IMR-90 (cell line): ENCODE results near the gene CASZ1. TPM values are rescaled to one million over a fixed set of nuclear protein-coding genes. Genes with fewer than 3 reads are reported as not detected.

Experiments used
- ATAC-seq: fragments of 200-7000 bp; cut with Tn5 transposase; 2 replicates; pipeline ENCODE4 v1.9.1; 2020; ENCODE audit warnings: low read depth, mild to moderate bottlenecking, moderate library complexity
- BruUV-seq: library from RNA; stranded (reverse); fragments of 400-500 nt; replicated peaks from 2 replicates; lab custom pipeline; 2021; lab: Mats Ljungman, UMichigan
- CTCF ChIA-PET: fragments of 300-600 bp; formaldehyde crosslinking; extraction: SDS; loops from one replicate; lab custom pipeline; 2021; ENCODE audit warnings: antibody characterized with exemption; lab: Yijun Ruan, JAX
- POLR2A ChIA-PET: fragments of 300-600 bp; sonication (Branson Sonifier 250); formaldehyde crosslinking; loops from one replicate; lab custom pipeline; 2022; ENCODE audit warnings: antibody characterized with exemption; ENCODE audit not compliant: unreplicated experiment; lab: Charles Lee
- DNase-seq: peaks from one replicate; pipeline ENCODE4 v3.0.0; 2013
- H2AFZ ChIP-seq: replicated peaks from 2 replicates; pipeline ENCODE3; 2013; ENCODE audit warnings: low read length, mild to moderate bottlenecking; ENCODE audit not compliant: poor library complexity
- H2AK5ac ChIP-seq: 2 replicates; pipeline ENCODE4 v1.6.1; 2013; ENCODE audit warnings: low read depth, low read length, inconsistent platforms
- H2AK9ac ChIP-seq: replicated peaks from 2 replicates; pipeline ENCODE3; 2013; ENCODE audit warnings: mild to moderate bottlenecking, low read depth, low read length, moderate library complexity; ENCODE audit not compliant: poor library complexity
- H2BK120ac ChIP-seq: 2 replicates; pipeline ENCODE4 v1.6.1; 2013; ENCODE audit warnings: low read depth, low read length, inconsistent platforms
- H2BK15ac ChIP-seq: 3 replicates; pipeline ENCODE4 v1.6.1; 2013; ENCODE audit warnings: low read depth, low read length, inconsistent platforms
- H2BK20ac ChIP-seq: 2 replicates; pipeline ENCODE4 v1.6.1; 2013; ENCODE audit warnings: low read depth, mild to moderate bottlenecking, inconsistent platforms, low read length, moderate library complexity
- H2BK5ac ChIP-seq: 2 replicates; pipeline ENCODE4 v1.6.1; 2013; ENCODE audit warnings: mild to moderate bottlenecking, low read depth, low read length, inconsistent platforms; ENCODE audit not compliant: poor library complexity, severe bottlenecking
- H3K14ac ChIP-seq: replicated peaks from 2 replicates; pipeline ENCODE4 v1.6.1; 2013; ENCODE audit warnings: low read depth, low read length, inconsistent platforms
- H3K18ac ChIP-seq: 2 replicates; pipeline ENCODE4 v1.6.1; 2013; ENCODE audit warnings: low read depth, low read length, control low read depth
- H3K23ac ChIP-seq: 2 replicates; pipeline ENCODE4 v1.6.1; 2013; ENCODE audit warnings: low read depth, low read length, inconsistent platforms
- H3K27ac ChIP-seq: 2 replicates; pipeline ENCODE4 v1.5.1; 2013; ENCODE audit warnings: mild to moderate bottlenecking, control low read depth, low read length; ENCODE audit not compliant: insufficient read depth
- H3K27me3 ChIP-seq: 2 replicates; pipeline ENCODE4 v1.6.1; 2013; ENCODE audit warnings: low read length; ENCODE audit not compliant: control insufficient read depth, insufficient read depth
- H3K36me3 ChIP-seq: 2 replicates; pipeline ENCODE4 v1.6.1; 2013; ENCODE audit warnings: low read length, mixed read lengths; ENCODE audit not compliant: control insufficient read depth, insufficient read depth
- H3K4ac ChIP-seq: 2 replicates; pipeline ENCODE4 v1.6.1; 2013; ENCODE audit warnings: low read depth, low read length, inconsistent platforms
- H3K4me1 ChIP-seq: 2 replicates; pipeline ENCODE4 v1.6.1; 2013; ENCODE audit warnings: low read length, mixed read lengths; ENCODE audit not compliant: control insufficient read depth, insufficient read depth
- H3K4me2 ChIP-seq: 2 replicates; pipeline ENCODE4 v1.6.1; 2013; ENCODE audit warnings: low read depth, mild to moderate bottlenecking, control low read depth, low read length, moderate library complexity
- H3K4me3 ChIP-seq: 2 replicates; pipeline ENCODE4 v1.5.1; 2013; ENCODE audit warnings: low read depth, mild to moderate bottlenecking, control low read depth, low read length, moderate library complexity; ENCODE audit not compliant: insufficient read depth
- H3K56ac ChIP-seq: 2 replicates; pipeline ENCODE4 v1.6.1; 2013; ENCODE audit warnings: low read length, inconsistent platforms; ENCODE audit not compliant: insufficient read depth; ENCODE audit errors: extremely low read depth
- H3K79me1 ChIP-seq, 2 experiments: 2 replicates each; pipeline ENCODE4 v1.6.1; 2013; ENCODE audit warnings: low read length in 2 of 2, inconsistent platforms in 1 of 2, low read depth in 1 of 2
- H3K9ac ChIP-seq: 2 replicates; pipeline ENCODE4 v1.6.1; 2013; ENCODE audit warnings: low read depth, low read length, control low read depth
- H3K9me1 ChIP-seq: 2 replicates; pipeline ENCODE4 v1.6.1; 2013; ENCODE audit warnings: low read length, inconsistent platforms; ENCODE audit not compliant: insufficient read depth
- H3K9me3 ChIP-seq: 2 replicates; pipeline ENCODE4 v1.6.1; 2013; ENCODE audit warnings: low read length; ENCODE audit not compliant: control insufficient read depth, insufficient read depth
- H4K20me1 ChIP-seq: 2 replicates; pipeline ENCODE4 v1.6.1; 2013; ENCODE audit warnings: low read length, inconsistent platforms; ENCODE audit not compliant: insufficient read depth
- H4K5ac ChIP-seq: 2 replicates; pipeline ENCODE4 v1.6.1; 2013; ENCODE audit warnings: mild to moderate bottlenecking, low read depth, low read length, control low read depth
- H4K8ac ChIP-seq, 2 experiments: 2 replicates each; pipeline ENCODE4 v1.6.1; 2013; ENCODE audit warnings: low read depth in 2 of 2, low read length in 2 of 2, control low read depth in 1 of 2, inconsistent platforms in 1 of 2
- H4K91ac ChIP-seq: 2 replicates; pipeline ENCODE4 v1.6.1; 2013; ENCODE audit warnings: low read depth, low read length, inconsistent platforms; ENCODE audit not compliant: insufficient read depth
- BHLHE40 ChIP-seq: fragments of 150-350 bp; IDR thresholded peaks from 2 replicates; pipeline ENCODE4 v1.6.1; 2016; ENCODE audit warnings: mild to moderate bottlenecking, low read depth, low read length
- CHD1 ChIP-seq: IDR thresholded peaks from 2 replicates; pipeline ENCODE4 v1.6.1; 2012; ENCODE audit warnings: low read depth, low read length, improper control_type of control experiment
- CTCF ChIP-seq: conservative IDR thresholded peaks from 2 replicates; pipeline ENCODE4 v1.5.1; 2012; ENCODE audit warnings: mild to moderate bottlenecking, low read depth, low read length, improper control_type of control experiment
- FOS ChIP-seq: fragments of 150-350 bp; IDR thresholded peaks from 2 replicates; pipeline ENCODE4 v1.6.1; 2016; ENCODE audit warnings: low read depth, low read length
- MAFK ChIP-seq: IDR thresholded peaks from 2 replicates; pipeline ENCODE4 v1.6.1; 2012; ENCODE audit warnings: low read depth, low read length, improper control_type of control experiment
- MAZ ChIP-seq: IDR thresholded peaks from 2 replicates; pipeline ENCODE4 v1.6.1; 2012; ENCODE audit warnings: low read depth, mild to moderate bottlenecking, low read length, improper control_type of control experiment, moderate library complexity, borderline replicate concordance
- MXI1 ChIP-seq: IDR thresholded peaks from 2 replicates; pipeline ENCODE4 v1.6.1; 2012; ENCODE audit warnings: low read depth, mild to moderate bottlenecking, low read length, moderate library complexity, borderline replicate concordance
- NFE2L2 ChIP-seq: fragments of 150-350 bp; IDR thresholded peaks from 2 replicates; pipeline ENCODE4 v1.6.1; 2016; ENCODE audit warnings: low read depth, mild to moderate bottlenecking, low read length
- POLR2A ChIP-seq: IDR thresholded peaks from 2 replicates; pipeline ENCODE4 v1.6.1; 2012; ENCODE audit warnings: mild to moderate bottlenecking, low read depth, low read length
- RAD21 ChIP-seq: IDR thresholded peaks from 2 replicates; pipeline ENCODE4 v1.6.1; 2012; ENCODE audit warnings: low read length, improper control_type of control experiment
- RCOR1 ChIP-seq: IDR thresholded peaks from 2 replicates; pipeline ENCODE4 v1.6.1; 2012; ENCODE audit warnings: mild to moderate bottlenecking, low read length, improper control_type of control experiment; ENCODE audit not compliant: insufficient replicate concordance
- RFX5 ChIP-seq: IDR thresholded peaks from 2 replicates; pipeline ENCODE4 v1.8.0; 2012; ENCODE audit warnings: low read depth, mild to moderate bottlenecking, low read length, moderate library complexity
- SMC3 ChIP-seq: fragments of 150-350 bp; IDR thresholded peaks from 2 replicates; pipeline ENCODE4 v1.6.1; 2016; ENCODE audit warnings: low read depth, mild to moderate bottlenecking, antibody characterized with exemption, low read length, moderate library complexity
- USF2 ChIP-seq: fragments of 150-350 bp; IDR thresholded peaks from 2 replicates; pipeline ENCODE4 v1.6.1; 2017; ENCODE audit warnings: mild to moderate bottlenecking, antibody characterized with exemption, low read length, low read depth
- WGBS, 2 experiments: methylation state at CpG; one replicate each; pipeline versions ENCODE4 v1.1.5 to v1.1.7; 2013; ENCODE audit warnings: missing lambda C conversion rate in 2 of 2; ENCODE audit not compliant: insufficient read length in 1 of 2; ENCODE audit errors: extremely low coverage in 2 of 2; 5-methylcytosine and 5-hydroxymethylcytosine counted together
- dilution Hi-C: fragments of 300-500 bp; cut with HindIII; formaldehyde crosslinking; loops from one replicate; pipeline ENCODE4 v1.14.3; 2018; ENCODE audit warnings: low sequenced_read_pairs; ENCODE audit not compliant: unreplicated experiment
- in situ Hi-C: fragments of 300-500 bp; cut with MboI; formaldehyde crosslinking; loops from 3 replicates; pipeline ENCODE4 v1.14.3; 2019; ENCODE audit warnings: low sequenced_read_pairs, inconsistent platforms, mixed read lengths
- intact Hi-C: fragments of 100-400 bp; cut with micrococcal nuclease; formaldehyde crosslinking; loops from 2 replicates; pipeline ENCODE4 v1.10.0; 2022
- polyA plus RNA-seq, 3 experiments: library from polyadenylated mRNA; depleted of rRNA; stranded (reverse); fragments of >200 nt; gene quantifications; 2 replicates each; pipeline ENCODE4 v1.2.3, GENCODE V29; 2012; ENCODE audit warnings: low replicate concordance in 1 of 3
- total RNA-seq: library from RNA; depleted of rRNA; stranded (reverse); fragments of >200 nt; gene quantifications from 2 replicates; pipeline ENCODE4 v1.2.3, GENCODE V29; 2012

The CASZ1 gene
- total and polyA plus RNA-seq, 2 of the 4 experiments (the other 2 are of a cell fraction), result 0.18 to 0.24 TPM

GRCh38 chr1:10829965-10830515, 33.6 kb upstream of the CASZ1 start (continued):
- no peak for TF ChIP-seq SMC3
- TF ChIP-seq POLR2A, result no peak

GRCh38 chr1:10829067-10829818, 32.8 kb upstream of the CASZ1 start:
- BruUV-seq, result no TSS peak
- 100% methylated on average over 2 of the region's 14 CpGs; no CpG with 5 or more reads in 1 of the 2 experiments for WGBS, 2 experiments

More at GRCh38 chr1:10829067-10829818, 32.8 kb upstream of the CASZ1 start:
- H2BK5ac ChIP-seq, result no peak overlapping the region
- ATAC-seq (no peak), DNase-seq (no peak)
- H3K27ac ChIP-seq, result no peak overlapping the region
- TF ChIP-seq POLR2A (no peak), MAFK (no peak), FOS (no peak), SMC3 (no peak), RCOR1 (no peak), RFX5 (no peak), BHLHE40 (no peak), CTCF (no peak), USF2 (no peak), NFE2L2 (no peak), RAD21 (no peak), MAZ (no peak), MXI1 (no peak), CHD1 (no peak)
- H3K56ac ChIP-seq, result no peak overlapping the region
- H3K27me3 ChIP-seq, result peaks cover 33% of the 10 kb centered on the region; the same call in 1 of the 2 replicates
- H2BK15ac ChIP-seq, result no peak overlapping the region
- no peaks in the 10 kb centered on the region for H3K36me3 ChIP-seq
- no peak overlapping the region for H3K23ac ChIP-seq
- intact Hi-C loops, result no loop called here
- no peak overlapping the region for H4K8ac ChIP-seq
- ChIA-PET CTCF (no interaction called here), POLR2A (no interaction called here)
- no peak overlapping the region for H4K5ac ChIP-seq
- H2AK9ac ChIP-seq, result no peak overlapping the region
- no peaks in the 10 kb centered on the region for H3K9me3 ChIP-seq
- no peak overlapping the region for H3K4me2 ChIP-seq
- no peak overlapping the region for H3K18ac ChIP-seq
- H3K4me1 ChIP-seq, result peaks cover 4% of the 10 kb centered on the region
- H4K91ac ChIP-seq, result no peak overlapping the region
- no peak overlapping the region for H3K4me3 ChIP-seq
- H3K14ac ChIP-seq, result no peak overlapping the region
- H3K79me1 ChIP-seq, result no peaks in the 10 kb centered on the region
- dilution Hi-C loops, result no loop called here
- H2BK120ac ChIP-seq, result no peak overlapping the region
- H3K9ac ChIP-seq, result no peak overlapping the region
- H3K4ac ChIP-seq, result no peak overlapping the region
- H3K9me1 ChIP-seq, result no peaks in the 10 kb centered on the region
- H4K20me1 ChIP-seq, result no peaks in the 10 kb centered on the region
- in situ Hi-C loops, result no loop called here
- H2AFZ ChIP-seq, result no peak overlapping the region
- H2AK5ac ChIP-seq, result no peak overlapping the region
- no peak overlapping the region for H2BK20ac ChIP-seq
